CD4-positive, alpha-beta T cell treated with Interleukin-1 beta for 1 hour (primary cell): ENCODE data around the gene APP.
"Not testable (repeated sequence)": the region's sequence is repeated elsewhere in the genome, so short reads cannot be mapped to it uniquely, and the experiment has no call there.

Experiments used
- DNase-seq, 2 donors: peaks; one replicate each; pipeline ENCODE4 v3.0.0-alpha.2; 2020 to 2022

Gene APP

DNA sequence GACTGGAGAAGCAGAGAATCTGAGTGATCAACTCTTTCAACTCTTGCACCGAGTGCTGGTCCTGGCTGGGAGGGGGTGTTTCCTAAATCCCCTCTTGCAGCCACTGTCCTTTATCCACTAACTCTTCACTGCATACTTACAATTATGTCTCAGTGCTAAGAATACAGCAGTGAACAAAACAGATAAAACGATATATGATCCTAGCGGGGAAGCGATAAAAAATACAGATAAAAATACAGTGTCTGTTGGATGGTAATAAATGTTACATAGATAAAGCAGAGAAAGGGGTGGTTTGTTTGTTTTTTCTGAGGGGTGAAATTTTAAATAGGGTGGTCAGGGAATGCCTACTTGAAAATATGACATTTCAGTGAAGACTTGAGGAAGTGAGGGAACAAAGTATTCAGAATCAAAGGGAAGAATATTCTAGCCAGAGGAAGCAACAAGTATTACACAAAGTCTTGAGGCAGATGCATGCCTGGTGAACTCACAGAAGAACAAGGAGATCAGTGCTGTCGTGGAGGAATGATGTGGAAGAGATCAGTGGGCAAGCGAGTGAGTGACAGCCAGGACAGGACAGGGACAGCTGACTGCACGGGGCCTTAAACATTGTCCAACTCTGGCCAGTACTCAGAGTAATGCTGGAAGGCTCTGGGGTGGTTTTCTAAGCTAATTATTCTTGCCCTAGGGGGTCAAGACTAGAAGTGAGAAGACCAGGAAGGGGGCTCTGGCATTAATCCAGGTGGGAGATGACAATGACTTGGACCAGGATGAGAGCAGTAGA, 110.0 kb downstream of the APP start:
- DNase-seq = no peak

DNA sequence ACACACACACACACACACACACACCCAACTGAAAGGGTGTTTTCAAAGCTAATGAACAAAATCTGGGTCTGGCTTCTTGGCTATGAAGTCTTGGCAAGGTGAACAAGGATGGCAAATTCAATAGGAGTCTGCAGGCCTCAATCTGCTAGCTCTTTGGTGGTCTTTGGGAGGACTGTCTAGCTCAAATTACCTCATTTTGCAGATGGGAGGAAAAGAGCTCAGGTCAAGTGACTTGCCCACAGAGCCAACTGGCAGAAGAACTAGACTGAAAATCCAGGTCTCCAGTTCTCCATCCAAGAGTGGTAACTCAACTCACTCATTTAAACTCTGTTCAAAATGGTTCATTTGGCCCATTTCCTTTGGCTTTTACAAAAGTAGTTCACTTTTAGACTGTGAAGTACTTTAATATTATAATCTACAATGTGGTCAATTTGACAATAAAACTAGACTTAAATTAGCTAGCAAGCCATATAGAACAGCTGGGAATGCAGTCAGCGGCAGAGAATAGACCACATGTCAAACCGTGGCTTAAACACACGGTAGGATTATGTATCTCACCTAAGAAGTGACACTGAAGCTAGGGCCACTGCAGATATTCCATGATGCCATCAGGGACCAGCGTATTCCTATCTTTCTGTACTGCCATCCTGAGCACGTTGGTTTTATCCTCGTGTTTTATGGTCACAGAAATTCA, 112.9 kb downstream of the APP start:
- no peak for DNase-seq

DNA sequence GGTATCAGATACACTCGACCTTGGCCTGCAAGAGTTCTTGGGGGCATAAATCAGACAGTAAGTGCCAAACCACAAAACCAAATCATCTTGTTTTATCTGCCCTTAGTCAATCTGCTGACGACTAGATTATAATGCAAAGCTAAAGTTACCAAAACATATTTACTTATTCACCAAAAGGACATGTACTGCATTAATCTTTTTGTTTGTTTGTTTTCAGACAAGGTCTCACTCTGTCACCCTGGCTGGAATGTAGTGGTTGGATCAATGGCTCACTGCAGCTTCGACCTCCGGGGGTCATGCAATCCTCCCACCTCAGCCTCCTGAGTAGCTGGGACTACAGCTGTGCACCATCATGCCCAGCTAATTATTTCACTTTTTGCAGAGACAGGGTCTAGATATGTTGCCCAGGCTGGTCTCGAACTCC, 114.7 kb downstream of the APP start:
- no peak for DNase-seq

DNA sequence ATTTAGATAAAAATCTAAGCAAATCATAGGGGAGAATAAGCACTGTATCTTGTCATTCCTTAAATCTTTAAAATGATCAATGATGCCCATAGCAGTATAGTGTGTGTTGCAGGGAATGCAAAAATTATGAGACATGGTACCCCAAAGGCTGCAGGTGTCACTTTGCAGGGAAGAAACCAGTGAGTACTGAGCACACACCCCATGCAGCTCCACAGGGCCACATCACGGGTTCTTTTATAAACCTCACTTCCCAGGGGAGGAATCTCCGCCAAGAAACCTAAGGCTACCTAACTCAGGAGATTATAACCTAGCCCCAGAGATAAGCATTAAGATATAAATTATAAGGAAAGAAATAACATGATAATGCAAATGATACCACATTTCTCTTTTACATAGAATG, 115.6 kb downstream of the APP start:
- DNase-seq = no peak

DNA sequence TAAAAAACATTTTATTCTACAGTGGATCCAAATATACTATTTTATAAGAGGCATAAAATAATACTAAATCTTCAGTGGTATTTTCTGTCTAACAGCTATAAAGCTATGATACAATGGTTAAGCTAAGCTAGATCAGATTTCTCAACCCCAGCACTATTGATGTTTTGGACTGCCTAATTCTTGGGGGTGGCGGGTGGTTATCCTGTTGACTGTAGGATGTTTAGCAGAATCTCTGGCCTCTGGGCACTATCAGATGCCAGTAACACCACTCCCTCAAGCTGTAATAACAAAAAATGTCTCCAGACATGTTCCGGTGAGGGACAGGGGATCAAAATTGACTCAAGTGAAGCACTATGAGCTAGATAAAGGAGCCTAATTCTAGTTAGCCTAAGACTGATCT, 118.5 kb downstream of the APP start:
- DNase-seq = no peak

DNA sequence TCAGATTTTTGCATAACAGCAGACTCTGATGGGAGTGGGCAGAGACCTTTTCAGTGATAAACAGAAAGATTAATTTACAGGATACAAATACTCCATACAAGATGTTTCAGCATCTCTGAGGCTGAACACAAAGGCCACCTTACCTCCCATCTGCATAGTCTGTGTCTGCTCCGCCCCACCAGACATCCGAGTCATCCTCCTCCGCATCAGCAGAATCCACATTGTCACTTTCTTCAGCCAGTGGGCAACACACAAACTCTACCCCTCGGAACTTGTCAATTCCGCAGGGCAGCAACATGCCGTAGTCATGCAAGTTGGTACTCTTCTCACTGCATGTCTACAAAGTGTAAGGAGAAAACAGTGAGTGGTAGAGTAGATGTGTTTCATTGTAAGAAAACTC, 119.7 kb downstream of the APP start:
- DNase-seq = no peak

DNA sequence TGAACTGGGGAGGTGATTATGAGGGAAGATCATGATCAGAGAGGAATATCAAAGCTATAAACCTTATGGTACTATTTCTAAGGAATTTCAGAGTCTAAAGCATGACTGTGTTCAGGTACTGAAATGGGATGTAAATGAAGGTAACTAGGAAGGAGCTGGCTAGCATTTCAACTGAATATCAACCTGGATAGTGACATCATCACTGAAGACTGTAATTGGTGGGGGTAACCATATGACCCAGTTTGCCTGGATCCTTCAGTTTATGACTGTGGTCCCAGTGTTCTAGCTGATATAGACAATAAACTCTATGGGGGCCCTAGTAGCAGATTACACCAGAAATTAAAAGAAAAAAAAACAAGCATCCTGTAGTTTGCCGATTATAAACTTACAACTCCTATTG, 120.8 kb downstream of the APP start:
- no peak for DNase-seq

DNA sequence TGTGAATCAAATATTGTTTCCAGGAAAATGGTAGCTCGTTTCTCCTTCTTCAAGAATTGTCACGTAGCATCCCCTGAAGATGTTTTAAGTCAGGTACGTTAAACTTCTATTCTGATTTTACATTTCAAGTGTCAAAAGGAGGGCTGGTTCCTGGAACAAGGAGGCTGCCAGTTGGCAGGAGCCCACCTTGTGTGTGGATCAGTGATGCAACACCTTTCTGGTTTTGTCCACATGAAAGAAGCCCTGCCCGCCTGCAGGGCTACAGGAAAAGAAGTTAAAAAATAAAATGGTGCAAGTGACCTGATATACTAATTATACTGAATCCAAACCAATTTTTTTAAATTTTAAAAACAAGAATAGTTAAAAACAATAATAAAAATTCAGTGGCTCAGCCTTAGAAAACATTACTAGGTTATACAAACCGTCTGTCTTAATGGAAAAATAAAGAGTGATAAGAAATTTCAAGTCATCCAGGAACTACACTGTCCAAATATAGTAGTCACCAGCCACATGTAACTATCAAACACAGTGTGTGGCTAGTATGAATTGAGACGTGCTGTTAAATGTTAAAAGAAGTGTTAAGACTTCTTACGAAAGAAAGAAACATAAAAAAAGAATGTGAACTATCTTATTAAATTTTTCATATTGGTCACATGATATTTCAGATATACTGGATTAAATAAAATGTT, 123.1 kb downstream of the APP start:
- no peak for DNase-seq

DNA sequence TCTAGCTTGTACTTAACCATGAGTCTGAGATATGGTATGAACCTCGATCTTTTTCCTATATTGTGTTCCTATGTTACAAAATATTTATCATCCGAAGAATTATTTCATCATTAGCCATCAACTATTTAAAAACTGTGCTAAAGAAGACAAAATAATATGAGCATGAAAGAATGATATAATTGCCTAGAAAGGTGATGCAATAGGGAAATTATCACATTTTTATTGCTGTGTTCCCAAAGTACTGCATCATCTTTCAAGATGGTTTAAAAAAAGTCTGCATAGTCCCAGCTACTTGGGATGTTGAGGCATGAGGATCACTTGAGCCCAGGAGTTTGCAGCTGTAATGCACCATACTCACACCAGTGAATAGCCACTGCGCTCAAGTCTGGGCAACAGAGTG, 126.7 kb downstream of the APP start:
- DNase-seq = no peak

DNA sequence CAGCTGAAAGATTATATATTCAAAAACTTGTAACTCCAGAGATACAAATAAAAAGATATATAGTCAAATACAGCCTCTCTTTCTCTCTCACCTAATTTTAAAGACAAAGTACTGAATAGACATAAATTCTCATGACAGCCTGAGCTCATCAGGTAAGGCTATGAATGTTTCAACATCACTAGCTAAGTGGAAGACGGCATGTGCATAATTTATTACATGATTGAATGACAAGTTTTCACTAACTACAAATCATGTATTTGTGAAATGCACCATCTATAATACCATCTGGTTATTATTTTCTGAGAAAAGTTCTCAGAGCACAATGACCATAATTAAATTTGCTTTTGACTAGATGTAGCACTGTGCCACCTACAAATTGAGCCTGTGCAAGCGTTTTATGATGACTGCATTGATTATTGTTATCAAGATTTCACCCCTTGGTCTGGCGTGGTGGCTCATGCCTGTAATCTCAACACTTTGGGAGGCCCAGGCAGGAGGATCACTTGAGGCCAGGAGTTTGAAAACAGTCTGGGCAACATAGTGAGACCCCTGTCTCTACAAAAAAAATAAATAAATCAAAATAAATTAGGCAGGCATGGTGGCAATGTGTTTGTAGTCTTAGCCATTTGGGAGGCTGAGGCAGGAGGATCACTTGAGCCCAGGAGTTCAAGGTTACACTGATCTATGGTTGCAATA, 128.2 kb downstream of the APP start:
- no peak for DNase-seq

DNA sequence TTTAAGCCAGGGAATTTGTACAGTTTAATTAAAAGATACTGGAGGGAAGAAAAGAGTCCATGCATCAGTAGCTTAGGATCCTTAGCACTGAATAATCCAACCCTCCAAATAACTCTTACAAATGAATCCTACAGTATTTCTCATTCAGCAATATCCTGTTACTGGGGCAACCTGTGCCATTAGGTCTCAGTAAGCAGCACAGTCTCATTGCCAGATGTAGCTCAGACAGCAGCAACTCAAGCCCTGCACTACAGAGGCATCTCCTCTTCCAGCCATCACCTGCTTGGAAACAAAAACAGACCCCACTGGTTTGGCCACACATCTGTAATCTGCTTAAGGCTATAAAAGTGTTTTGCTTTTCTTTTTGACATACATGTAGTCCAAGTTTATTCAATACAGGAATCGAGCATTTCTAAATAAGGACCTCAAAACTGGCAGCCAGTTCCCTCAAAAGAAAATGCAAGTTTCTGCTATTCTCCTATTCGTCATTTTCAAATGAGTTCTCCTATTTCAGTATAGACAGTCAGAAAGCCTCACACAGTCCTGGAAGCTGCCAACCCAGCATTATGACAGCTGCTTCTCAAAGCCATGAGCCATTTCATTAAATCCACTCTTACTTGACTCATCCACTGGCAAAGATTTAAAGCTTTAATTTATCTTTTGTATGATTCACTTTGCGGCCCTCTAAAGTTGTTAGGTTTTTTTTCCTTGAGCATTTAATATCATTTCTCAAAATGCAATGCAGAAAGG, 129.0 kb downstream of the APP start:
- no peak for DNase-seq

DNA sequence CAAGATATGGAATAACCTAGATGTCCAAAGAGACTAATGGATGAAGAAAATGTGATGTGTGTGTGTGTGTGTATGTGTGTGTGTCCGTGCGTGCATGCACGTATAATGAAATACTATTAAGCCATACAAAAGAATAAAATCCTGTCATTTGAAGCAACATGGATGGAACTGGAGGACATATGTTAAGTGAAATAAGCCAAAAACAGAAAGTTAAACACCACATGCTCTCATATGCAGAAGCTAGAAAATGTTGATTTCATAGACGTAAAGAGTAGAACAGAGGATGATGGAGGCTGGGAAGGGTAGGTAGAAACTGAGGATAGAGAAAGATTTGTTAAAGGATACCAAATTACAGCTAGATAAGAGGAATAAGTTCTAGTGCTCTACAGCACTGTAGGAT, 133.7 kb downstream of the APP start:
- no peak for DNase-seq

DNA sequence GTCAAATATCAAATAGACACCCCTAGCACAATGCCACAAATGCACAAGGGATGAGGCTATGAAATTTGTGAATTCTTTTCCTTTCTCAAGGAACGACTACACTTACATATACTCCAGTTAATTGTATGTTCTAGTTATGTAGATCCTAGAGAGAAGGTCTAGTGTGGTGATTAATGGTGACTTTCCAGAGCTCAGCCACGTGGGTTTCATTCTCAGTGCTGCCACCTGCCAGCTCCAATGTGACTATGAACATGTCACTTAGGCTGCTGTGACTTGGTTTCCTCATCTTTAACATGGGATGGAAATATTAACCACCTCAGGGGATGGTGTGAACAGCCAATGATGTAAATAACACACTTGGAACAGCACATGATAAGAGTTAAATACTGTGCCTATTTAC, 138.3 kb downstream of the APP start:
- no peak for DNase-seq

DNA sequence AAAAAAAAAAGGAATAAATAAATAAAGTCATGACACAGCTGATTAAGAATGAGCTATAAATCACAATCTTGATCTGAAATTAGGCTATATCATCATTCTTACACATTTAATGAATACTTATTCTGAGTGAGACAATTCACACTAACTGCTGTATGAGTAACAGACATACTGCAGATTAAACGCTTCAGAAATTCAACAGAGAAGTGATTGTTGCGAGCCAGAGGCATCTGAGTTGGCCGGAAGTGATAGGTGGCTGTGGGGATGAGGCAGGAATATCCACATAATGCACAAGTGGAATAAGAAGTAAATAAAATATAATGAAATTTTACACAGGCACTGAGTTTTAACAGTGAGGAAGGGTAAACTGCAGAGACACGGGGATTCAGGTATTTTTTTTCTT, 142.4 kb downstream of the APP start:
- DNase-seq = no peak

DNA sequence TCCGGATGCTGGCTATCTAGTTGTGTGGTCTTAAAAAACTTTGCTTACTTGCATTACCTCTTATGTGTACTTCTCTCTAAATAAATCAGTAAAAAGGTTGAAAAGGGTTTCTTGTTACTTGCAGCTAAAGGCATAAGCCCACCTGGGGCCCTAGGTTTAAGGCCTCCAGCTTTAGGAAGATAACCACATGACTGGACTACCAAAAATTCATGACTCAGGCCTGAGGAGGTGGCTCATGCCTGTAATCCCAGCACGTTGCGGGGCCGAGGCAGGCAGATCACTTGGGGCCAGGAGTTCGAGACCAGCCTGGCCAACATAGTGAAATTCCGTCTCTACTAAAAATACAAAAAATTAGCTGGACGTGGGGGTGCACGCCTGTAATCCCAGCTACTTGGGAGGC, 142.9 kb downstream of the APP start:
- no peak for DNase-seq

DNA sequence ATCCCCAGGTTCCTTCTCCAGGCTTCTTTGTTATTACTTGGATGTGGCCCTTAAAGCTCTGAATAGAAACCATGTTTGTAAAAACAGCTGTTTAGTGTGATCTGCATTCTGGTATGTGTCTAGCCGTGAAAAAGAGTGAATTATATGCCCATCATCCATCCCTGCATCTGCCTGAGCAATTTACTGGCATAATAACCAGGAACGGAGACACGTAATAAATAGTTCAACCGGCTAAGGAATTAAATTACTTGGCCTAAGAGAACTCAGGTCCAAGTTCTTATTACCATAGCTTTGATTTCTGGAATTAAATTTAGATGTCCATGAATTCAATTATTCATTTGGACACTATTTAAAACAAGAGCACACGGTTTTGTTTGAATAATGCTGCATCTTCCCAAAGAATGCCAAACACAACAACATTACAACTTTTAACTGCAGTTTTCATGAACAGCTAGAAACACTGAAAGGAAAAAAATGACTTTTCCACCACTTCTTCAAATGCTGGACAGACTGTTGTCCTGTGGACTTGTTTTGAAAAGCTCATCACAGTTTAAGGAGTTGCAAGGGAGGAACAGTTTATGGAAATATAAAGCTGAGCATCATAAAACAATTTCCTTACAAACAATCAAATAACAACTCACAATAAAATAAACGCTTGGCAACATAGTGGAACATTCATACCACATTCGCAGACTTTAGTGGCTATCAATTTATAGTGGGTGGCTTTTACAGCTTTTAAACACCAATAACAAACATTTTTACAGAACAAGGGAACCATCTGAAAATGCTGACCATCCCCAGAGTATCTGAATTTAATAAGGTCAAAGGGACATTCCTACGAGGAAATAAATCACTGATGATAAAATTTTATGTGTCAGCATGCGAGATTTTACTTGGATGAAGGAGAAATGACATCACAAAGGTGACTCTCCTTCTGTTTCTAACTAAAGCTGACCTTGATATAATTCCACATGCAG, 144.7 kb downstream of the APP start:
- no peak for DNase-seq

DNA sequence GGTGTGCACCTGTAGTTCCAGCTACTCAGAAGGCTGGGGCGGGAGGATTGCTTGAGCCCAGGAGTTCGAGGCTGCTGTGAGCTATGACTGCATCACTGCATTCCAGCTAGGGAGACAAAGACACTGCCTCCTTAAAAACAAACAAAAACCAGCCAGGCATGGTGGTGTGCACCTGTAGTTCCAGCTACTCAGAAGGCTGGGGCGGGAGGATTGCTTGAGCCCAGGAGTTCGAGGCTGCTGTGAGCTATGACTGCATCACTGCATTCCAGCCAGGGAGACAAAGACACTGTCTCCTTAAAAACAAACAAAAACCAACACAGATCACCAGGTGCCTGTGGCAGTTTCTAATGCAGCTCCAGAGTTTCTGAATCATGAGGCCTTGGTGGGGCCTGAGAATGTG, 147.2 kb downstream of the APP start:
- not testable (repeated sequence) for DNase-seq

DNA sequence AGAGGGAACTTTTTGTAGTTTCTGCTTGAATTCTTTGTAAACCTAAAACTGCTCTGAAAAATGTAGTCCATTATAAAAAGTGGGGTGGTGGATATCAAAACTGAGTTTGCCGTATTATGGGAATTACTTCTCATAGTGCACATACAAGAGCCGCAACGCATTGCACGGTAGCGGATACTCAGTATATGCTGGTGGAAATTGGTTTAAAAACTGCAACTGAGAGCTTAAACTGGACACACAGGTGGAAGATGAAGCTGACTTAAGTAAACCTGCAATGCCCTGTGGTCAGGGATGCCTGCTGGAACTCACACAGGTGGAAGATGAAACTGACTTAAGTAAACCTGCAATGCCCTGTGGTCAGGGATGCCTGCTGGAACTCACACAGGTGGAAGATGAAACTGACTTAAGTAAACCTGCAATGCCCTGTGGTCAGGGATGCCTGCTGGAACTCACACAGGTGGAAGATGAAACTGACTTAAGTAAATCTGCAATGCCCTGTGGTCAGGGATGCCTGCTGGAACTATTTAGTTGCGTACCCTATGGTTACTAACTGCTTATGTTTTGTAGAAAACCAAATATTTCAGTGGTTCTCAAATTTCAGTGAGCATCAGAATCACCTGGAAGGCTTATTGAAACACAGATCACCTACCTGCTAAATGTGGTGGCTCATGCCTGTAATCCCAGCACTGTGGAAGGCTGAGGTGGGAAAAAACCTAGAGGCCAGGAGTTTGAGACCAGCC, 147.8 kb downstream of the APP start:
- not testable (repeated sequence) for DNase-seq

DNA sequence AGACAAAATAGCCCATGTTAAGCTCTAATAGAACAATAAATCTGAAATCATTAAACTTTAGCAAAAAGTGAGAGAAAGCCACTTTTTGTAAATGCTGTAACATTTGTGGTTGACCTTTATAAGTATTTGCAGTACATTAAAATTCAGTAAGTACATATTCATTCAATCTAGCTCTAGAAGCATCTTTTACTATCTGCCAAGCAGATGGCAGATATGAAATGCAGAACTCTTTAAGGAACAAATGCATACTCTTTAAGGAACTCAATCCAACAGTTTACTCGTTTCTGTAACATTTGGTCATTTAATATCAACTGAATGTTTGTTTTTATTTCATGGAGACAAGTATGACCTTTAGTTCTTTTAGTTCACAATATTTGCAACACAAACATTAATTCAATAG, 150.1 kb downstream of the APP start:
- DNase-seq = no peak

DNA sequence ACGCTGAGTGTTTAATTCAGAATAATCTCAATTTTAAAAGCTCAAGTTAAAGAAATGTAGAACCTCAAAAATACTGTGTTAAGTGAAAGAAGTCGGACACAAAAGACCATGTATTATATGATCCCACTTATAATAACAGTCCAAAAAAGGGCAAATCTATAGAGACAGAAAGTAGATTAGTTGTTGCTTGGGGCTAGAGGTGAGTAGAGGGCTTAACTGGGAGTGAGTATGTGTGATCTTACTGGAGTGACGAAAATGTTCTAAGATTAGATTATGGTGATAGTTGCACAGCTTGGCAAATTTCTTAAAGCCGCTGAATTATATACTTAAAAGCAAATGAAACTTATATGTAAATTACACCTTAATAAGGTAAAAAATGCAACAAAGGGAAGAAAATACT, 150.5 kb downstream of the APP start:
- no peak for DNase-seq

DNA sequence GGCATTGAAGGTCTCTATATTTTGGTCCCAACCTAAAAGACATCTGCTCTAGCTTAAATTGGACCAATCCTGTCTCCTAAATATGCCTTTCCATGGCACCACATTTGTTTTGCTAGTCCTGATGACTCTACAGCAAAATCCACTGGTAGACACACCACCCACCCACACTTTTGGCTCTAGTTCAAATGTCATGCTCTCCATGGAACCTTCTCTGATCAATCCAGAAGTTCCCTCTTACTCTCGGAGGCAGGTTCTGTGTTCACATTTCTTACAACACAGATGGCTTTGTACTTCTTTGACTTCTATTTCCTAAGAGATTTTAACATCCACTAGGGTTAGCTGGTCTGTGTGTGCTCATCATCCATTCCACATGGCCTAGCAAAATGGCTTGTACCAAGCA, 151.3 kb downstream of the APP start:
- DNase-seq = no peak
